Activated CD4-positive, alpha-beta T cell treated with anti-CD3 and anti-CD28 coated beads for 48 hours (primary cell): ENCODE results near the gene USP27X.
A peak's percentile ranks its signal among the peaks of the same experiment; 100 is the strongest.

ENCODE experiments used
- DNase-seq: peaks from one replicate; pipeline ENCODE4 v3.0.0-alpha.2; 2020

USP27X gene

DNA sequence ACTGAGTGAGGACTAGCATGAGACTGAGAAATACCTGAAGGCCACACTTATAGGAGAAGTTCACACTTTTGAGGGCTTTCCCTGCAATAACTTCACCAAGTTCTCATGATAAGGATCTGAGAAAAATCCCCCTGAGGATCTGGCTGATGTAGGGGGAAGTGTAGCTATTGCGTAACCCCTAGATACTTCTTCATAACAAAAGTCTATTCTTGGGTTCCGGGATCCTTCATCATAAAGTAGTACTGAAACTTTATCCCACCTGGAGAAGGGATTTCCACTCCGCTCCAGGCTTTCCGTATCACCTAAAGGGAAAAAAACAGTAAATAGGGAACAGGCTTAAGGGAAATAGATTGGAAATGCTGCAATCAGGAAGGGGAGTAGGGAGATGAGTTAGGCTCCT lies 13.3 kb downstream of the USP27X start:
- DNase-seq: no peak

DNA sequence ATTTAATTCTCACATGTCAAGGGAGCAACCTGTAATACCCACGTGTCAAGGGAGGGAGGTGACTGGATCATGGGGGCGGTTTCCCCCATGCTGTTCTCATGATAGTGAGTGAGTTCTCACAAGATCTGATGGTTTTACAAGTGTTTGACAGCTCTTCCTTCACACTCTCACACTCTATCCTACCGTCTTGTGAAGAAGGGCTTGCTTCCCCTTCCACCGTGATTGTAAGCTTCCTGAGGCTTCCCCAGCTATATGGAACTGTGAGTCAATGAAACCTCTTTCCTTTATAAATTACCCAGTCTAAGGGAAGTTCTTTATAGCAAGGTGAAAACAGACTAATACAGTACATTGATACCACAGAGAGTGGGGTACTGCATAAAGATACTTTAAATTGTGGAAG lies 17.7 kb downstream of the USP27X start:
- no peak for DNase-seq

DNA sequence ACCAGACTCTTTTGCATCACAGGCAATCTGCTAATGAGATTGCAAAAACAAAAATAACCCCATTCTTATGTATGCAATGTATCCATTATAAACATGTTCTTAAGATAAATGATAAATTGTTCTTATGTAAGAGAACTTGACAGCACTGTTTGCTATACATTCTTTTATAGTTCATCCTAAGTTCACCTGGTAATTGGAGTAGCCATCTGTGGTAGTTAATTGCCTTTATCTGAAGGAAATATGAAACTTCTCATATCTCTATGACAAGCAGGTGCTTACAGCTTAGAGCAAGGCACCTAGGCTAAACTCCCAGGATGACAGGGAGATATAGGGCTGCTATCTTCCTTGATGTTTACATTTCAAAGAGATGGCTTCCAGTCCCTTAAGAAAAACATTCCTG lies 21.8 kb downstream of the USP27X start:
- no peak for DNase-seq

DNA sequence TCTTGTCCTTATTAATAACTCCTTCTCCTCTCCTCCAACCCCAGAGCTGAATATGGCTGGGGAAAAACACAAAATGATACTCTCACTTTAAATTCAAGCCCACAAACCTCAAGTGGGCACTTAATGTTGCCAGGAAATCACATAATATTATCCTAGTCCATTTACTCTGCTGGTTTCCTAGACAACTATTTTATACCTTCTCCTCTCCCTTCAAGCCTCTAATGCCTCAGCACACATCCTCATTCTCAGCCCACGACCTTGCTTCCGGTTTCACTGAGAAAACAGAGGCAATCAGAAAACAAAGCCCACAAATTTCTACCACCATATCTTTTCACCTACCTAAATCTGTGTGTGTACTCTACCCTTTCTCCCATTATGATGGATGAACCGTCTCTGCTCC lies 31.1 kb downstream of the USP27X start:
- no peak for DNase-seq

DNA sequence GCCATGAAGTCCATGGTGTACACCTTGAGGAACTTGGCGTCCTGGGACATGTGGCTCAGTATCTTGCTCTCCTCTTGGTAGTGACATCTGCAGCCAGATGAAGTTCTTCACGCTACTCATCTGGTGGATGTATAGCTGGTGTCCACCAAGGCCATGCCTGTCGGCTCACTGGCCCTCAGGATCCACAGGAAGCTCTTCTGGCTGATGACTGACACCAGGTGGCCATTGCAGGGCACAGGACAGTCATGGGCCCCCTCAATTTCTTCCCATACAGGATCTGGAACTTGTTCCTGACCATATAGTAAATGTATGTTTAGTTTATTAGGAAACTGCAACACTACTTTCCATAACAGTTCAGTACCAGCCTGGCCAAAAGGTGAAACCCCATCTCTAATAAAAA lies 32.8 kb downstream of the USP27X start:
- no peak for DNase-seq

DNA sequence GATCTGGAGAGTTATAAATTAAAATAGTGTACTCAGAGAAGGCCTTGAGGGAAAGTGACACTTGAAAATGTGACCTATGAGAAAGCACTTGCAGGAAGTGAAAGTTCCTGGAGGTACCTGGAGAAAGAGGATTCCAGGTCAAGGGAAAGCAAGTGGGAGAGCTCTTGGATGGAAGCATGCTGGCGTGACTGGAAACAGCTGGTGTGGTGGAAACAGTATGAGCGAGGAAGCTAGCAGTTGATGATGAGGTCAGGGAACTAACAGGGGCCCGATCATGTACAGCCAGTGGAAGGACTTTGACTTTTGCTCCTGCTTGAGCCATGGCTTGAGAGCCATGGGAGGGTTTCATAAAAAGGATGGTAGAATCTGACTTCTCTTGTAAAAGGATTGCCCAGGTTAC lies 33.6 kb downstream of the USP27X start:
- DNase-seq: no peak

DNA sequence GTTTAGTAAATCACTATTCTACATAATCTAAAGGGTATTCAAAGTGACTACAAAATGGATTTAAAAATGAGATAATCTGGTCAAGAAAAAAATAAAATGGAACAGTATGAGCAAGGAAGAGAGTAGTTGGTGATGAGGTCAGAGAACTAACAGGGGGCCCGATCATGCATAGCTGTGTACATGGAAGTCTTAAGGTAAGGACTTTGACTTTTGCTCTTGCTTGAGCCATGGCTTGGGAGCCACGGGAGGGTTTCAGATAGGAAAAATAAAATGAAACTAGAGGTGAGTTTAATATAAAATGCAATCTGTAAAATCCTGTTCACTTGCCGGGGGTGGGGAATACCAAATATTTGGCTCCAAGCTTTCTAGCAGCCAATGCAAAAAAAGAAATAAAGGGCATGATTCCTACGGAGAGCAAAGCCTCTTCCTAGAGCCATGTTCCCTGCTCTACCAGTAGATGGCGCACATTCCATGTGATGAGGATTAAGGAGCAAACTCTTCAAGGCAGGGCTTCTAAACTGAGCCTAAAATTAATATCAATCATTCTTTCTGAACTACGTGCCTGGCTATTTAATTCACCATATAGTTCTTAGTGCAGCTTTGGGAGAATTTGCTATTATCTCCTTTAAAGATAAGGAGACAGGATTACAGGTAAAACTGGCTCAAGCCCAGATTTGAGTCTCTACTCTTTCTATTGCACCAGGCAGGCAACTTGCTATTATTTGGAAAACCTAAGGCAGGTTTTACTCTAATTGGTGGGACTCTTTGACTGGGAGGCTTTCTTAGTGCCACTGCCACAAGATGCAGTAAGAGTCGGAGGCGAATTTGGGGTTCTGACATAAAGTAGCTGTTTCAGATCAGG lies 36.3 kb downstream of the USP27X start:
- peak; percentile 37 for DNase-seq

DNA sequence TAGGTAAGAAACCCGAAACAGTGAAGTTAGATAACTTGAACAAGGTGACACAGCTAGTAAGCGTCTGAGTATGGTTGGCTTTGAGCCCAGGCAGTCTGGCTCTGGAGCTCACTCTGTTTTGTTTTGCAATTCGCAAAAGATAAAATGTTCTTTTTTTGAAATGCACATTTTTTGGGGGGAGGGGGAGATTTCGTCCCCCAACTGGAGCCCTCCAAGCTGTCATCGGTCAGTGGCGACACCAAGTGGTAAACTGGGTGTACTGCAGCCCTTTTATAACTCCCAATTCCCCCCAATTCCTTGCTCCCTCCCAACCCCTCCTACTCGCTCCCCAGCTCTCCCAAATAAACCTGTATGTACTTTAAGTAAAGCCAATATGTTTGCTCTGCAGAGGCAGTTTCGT lies 40.3 kb downstream of the USP27X start:
- peak; percentile 25 for DNase-seq

DNA sequence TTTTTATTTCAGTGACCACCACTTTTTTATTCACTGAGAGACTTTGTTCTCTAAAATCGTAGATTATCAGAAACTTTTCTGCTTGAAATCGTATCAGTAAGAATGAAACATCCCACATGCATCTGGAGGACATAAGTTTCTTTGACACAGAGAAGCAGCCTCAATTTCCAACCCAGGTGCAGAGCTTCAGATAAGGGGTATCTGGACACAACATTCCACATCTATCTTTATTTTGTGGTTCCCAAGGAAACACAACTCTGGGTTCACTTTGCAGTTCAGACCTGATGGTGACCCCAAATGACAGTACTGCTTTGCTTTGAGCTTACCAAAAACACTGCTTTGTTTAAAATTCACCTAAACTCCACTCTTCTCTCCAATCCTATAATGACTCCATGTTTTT lies 41.8 kb downstream of the USP27X start:
- DNase-seq: no peak

DNA sequence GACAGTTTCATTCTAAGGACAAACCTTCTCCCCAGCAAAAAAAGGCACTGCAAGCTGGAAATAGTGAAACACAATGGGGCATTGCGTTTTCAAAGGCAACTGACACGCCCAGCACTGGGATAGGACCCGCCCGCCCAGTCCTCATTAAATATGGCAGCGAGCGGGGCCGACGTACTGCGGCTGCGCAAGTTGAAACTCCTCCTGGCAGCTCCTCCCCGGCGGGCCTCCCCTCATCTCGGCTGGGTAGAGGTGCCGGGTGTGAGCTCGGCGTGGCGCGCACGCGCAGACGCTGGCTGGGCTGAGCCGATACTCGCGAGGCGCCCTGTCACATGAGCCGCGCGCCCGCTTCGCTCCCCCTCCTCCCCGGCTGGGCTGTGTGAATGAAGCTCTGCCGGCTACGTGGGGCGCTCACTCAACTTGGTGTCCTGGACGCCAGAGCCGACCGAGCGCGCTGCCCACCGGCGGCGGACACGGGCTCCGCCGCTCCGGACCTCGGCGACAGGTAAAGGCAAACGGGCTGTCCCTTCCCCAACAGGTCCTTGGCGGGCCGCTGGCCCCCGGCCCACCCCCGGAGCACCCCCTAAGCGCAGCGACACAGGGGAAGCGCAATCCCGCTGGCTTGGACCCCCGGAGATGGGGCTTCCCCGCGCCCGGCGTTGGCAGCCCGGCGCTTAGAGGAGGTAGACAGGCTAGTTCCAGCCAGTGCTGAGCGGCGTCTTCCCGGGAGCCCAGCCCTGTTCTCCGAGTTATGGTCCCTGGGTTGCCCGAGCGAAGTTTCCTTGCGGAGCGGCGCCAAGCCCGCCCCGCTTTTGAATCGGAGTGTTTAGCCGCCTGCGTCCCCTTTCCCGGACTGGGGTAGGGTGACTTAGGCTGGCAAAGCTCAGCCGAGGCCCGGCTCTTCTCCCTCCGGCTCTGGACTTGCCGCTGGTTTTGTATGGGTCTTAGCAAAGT lies 43.3 kb downstream of the USP27X start, which contains the start of gene CLCN5:
Gene CLCN5 (plus strand): TSS at position 306 of the 951 bp plus-strand sequence. CDS start 2,703 bp downstream, outside the sequence.
- peak; percentile 94 for DNase-seq

DNA sequence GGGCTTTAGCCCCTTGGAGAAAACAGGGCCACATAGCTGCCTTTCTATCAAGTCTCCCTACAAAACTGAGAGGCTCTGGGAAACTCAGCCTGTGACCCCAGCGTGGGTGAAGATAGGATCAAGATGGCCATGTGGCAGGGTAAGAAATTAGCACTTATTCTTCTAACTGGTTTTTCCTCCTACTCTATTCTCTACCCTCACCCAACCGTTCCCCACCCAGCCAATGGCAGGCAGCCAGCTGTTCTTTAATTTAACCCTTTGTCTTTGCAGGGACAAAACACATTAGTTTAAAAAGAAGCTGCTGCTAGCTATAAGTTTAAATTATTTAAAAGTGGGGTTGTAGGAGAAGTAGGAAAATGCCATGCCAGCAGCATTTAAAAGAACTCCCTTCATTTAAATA lies 45.9 kb downstream of the USP27X start:
- DNase-seq: no peak

DNA sequence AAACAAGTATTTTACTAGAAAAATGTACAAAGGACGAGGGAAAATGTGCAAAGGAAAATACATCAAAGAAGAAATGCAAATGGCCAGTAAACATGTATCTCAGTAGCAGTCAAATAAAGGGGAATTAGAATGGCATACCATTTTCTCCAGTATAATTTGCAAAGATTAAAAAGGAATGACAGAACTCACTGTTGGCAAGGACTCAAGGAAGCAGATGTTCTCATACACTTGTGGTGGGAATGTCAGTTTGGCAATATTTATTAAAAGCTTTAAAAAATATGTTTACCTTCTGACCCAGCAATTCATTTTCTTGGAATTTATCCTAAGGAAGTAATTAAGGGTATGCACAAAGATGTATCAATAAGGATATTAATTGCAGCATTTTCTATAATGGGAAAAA lies 50.8 kb downstream of the USP27X start:
- no peak for DNase-seq
